ENCODE results near the gene NAA80. TPM values are rescaled to one million over a fixed set of nuclear protein-coding genes. Genes with fewer than 3 reads are reported as not detected.

Gene NAA80
- total and polyA plus RNA-seq, 7 donors = 6.8 to 12.8 (median 8.6) TPM

DNA sequence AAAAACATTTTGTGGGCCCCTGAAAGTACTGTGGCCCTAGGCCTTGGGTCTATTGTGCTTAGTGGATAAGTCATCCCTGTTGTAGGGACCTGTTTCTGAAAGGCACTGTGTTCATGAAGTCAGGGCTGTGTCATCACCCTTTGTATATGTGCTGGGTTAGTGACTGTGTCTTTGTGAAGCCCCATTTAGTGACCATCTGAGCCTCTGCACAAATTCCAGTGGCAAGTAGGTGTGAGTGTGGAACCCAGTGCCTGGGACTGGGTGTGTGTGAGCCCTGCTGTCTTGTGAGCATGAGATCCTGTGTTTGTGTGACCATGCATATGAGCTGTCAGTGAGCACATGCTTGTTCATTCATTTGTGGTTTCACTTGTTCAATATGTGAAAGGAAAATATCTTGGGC, 5.4 kb upstream of the NAA80 start:
- intact Hi-C loops (cut with DNase I) = no loop called here
- ATAC-seq = no peak
- Histone ChIP-seq H3K9me3 (no peaks in the 10 kb centered on the region), H3K4me1 (peaks cover 19% of the 10 kb centered on the region), H3K27me3 (ENCODE audit: insufficient read depth in 3 of 3, low read length in 2 of 3) (no peaks in the 10 kb centered on the region), H3K4me3 (no peak overlapping the region), H3K36me3 (ENCODE audit: insufficient read depth in 1 of 2, low read depth in 1 of 2) (peaks cover 0 to 6% of the 10 kb centered on the region in 2 donors), H3K27ac (no peak overlapping the region)
- TF ChIP-seq, protein P1, sequence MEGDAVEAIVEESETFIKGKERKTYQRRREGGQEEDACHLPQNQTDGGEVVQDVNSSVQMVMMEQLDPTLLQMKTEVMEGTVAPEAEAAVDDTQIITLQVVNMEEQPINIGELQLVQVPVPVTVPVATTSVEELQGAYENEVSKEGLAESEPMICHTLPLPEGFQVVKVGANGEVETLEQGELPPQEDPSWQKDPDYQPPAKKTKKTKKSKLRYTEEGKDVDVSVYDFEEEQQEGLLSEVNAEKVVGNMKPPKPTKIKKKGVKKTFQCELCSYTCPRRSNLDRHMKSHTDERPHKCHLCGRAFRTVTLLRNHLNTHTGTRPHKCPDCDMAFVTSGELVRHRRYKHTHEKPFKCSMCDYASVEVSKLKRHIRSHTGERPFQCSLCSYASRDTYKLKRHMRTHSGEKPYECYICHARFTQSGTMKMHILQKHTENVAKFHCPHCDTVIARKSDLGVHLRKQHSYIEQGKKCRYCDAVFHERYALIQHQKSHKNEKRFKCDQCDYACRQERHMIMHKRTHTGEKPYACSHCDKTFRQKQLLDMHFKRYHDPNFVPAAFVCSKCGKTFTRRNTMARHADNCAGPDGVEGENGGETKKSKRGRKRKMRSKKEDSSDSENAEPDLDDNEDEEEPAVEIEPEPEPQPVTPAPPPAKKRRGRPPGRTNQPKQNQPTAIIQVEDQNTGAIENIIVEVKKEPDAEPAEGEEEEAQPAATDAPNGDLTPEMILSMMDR (IDR thresholded peaks at IDR 0.05) = no peak
- no peak for DNase-seq

DNA sequence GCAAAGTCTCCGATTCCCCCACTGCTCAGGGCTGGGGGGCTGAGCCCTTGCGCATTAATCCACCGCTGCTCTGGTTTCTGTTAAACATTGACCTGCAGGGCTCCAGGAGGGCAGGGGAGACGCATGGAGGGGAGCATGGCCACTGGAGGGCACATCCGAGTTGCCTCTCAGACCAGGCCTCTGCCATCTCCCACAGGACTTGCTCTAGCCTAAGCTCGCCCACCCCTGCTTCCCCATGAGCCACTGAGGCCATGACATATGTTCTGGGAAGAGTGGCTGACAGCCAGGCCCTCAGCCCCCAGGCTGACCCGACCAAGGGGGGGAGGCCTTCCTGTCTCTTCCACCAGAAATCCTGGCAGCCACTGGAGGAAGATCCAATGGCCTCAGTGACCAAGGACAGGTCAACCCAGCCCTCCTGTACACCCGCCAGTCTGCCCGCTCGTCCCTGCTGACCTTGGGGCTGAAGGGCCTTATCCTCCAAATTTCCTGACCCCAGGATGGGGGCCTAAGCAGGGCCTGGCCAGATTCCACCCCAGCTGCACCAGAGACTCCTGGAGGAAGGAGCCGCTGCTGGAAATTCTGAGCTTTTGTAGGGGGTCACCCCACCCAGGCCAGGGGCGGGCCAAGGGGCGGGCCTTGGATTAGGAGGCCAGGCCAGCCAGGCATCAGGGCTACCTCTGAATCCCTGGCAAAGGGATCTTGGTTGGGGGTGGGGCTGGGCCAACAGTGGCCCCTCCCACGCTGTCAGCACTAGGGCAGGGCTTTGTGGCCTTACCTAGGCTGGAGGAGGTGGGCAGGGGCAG, 4.0 kb upstream of the NAA80 start, which contains the start of gene HYAL1:
Gene HYAL1 (minus strand): TSS at position 562 of the 803 bp plus-strand sequence. CDS start 618 bp downstream, outside the sequence.
- Histone ChIP-seq H3K27me3 (ENCODE audit: insufficient read depth in 3 of 3, low read length in 2 of 3) (no peaks in the 10 kb centered on the region), H3K36me3 (ENCODE audit: insufficient read depth in 1 of 2, low read depth in 1 of 2) (no peaks in the 10 kb centered on the region), H3K4me1 (peaks cover 26% of the 10 kb centered on the region), H3K9me3 (no peaks in the 10 kb centered on the region), H3K4me3 (peak within 1 kb of the TSS; percentile 76), H3K27ac (peak within 1 kb of the TSS; percentile 88)
- 29 to 48% (median 45%) methylated on average over 13 to 14 of the region's 14 CpGs for WGBS, 3 donors
- intact Hi-C loops (cut with DNase I) = no loop called here
- peak; percentile 77 to 87 for DNase-seq
- TF ChIP-seq, protein P1 (IDR thresholded peaks at IDR 0.05) = peak; percentile 25
- ATAC-seq = peak in 2 of 4 donors; percentile 18 to 29

DNA sequence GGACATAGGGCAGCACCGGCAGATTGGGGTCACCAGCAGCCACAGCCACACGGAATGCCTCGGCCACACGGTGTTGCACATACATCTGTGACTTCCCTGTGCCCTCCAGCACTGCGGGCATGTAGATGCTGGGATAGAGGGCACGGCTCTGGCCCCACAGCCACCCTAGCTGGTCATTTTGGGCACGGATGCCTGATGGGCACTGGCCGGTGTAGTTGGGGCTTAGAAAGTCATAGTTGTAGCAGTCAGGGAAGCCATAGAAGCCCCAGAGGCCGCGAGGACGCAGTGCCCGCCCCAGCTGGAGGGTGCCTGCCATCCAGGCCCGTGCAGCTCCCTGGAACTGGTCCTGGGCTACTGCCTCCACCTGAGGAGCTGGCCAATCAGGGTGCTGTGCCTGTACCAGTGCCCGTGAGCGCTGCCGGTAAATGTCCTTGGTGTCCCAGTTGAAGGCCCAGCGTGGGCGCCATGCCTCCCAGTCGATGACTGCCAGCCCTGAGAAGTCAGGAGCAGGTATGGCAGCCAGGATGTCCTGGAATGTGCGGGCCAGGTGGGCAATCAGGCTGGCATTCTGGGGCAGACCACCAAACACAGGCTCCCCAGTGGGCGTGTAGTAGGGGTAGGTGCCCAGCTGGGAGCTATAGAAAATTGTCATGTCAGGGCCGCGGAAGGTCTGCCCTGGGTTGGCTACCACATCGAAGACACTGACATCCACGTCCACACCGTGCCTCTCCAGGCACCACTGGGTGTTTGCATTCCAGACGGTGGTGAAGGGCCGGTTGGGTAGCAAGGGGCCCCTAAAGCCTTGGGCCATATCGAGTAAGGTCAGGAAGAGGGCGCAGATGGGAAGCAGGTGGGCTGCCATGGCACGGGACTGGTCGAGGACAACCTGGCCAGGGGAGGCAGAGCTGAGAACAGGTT, 3.1 kb upstream of the NAA80 start:
- H3K36me3 ChIP-seq (ENCODE audit: insufficient read depth in 1 of 2, low read depth in 1 of 2) = no peaks in the 10 kb centered on the region
- WGBS, 3 donors = 63 to 81% (median 71%) methylated on average over 32 of the region's 32 CpGs
- no peaks in the 10 kb centered on the region for H3K9me3 ChIP-seq
- DNase-seq = peak in 1 of 2 donors; percentile 60
- intact Hi-C loops (cut with DNase I) = no loop called here
- H3K27ac ChIP-seq = peak overlapping the region; percentile 88
- H3K4me3 ChIP-seq = peak overlapping the region; percentile 76
- H3K4me1 ChIP-seq = peaks cover 29% of the 10 kb centered on the region
- H3K27me3 ChIP-seq (ENCODE audit: insufficient read depth in 3 of 3, low read length in 2 of 3) = no peaks in the 10 kb centered on the region
- no peak for ATAC-seq
- TF ChIP-seq, protein P1 (IDR thresholded peaks at IDR 0.05) = no peak

DNA sequence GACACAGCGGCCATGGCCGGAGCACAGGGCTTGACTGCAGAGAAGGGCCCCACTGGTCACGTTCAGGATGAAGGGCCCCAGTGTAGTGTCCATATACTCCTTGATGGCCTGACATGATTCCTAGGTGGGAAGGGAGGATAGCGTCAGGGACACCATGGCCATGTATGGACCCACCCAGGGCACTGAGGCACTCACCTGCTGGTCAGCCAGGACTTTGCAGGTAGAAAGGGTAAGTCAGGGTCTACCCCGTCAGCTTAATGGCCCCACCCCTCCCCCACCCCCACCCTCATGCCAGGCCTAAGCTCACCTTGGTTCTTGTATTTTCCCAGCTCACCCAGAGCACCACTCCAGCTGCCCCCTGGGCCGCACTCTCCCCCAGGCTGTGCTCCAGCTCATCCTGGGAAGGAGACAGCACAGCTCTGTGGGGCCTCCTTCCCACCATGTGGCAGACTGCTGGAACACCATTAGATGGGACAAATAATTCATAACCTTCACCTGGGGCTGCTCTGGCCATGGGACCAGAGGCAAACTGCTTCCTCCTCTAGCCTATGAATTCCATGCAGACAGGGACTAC, 1.6 kb upstream of the NAA80 start:
- DNase-seq = no peak
- intact Hi-C loops (cut with DNase I) = no loop called here
- ATAC-seq = no peak
- H3K4me1 ChIP-seq = peaks cover 29% of the 10 kb centered on the region
- TF ChIP-seq, protein P1 (IDR thresholded peaks at IDR 0.05) = no peak
- peaks cover 0 to 6% of the 10 kb centered on the region in 2 donors for H3K36me3 ChIP-seq (ENCODE audit: insufficient read depth in 1 of 2, low read depth in 1 of 2)
- H3K9me3 ChIP-seq = no peaks in the 10 kb centered on the region
- no peaks in the 10 kb centered on the region for H3K27me3 ChIP-seq (ENCODE audit: insufficient read depth in 3 of 3, low read length in 2 of 3)
- peak overlapping the region; percentile 76 for H3K4me3 ChIP-seq
- peak overlapping the region; percentile 88 for H3K27ac ChIP-seq
- WGBS, 3 donors = 76 to 90% (median 82%) methylated on average over 6 of the region's 6 CpGs

All from psoas muscle (tissue), 8 donors.